GDM1 (cell line): ENCODE results near the gene NEURL4.

Experiments used
- DNase-seq: peaks from one replicate; lab custom pipeline; 2025; lab: John Stamatoyannopoulos, UW

Gene NEURL4

GRCh38 chr17:7279448-7279847 is 49.7 kb downstream of the NEURL4 start:
- DNase-seq: no peak

- no peak for DNase-seq
Measured at GRCh38 chr17:7266784-7267183, 62.4 kb downstream of the NEURL4 start.
